Epithelial cell of proximal tubule (primary cell): ENCODE results near the gene CLDN11. TPM values are rescaled to one million over a fixed set of nuclear protein-coding genes. Genes with fewer than 3 reads are reported as not detected.

ENCODE experiments used
- DNase-seq: peaks from one replicate; pipeline ENCODE4 v3.0.0-alpha.2; 2011; ENCODE audit warnings: low read depth
- H3K4me3 ChIP-seq: 2 replicates; pipeline ENCODE4 v1.5.1; 2011; ENCODE audit warnings: low read depth, mild to moderate bottlenecking, low read length
- total RNA-seq: library from RNA; depleted of rRNA; stranded (reverse); fragments of >200 nt; gene quantifications from 2 replicates; pipeline ENCODE4 v1.2.3, GENCODE V29; 2015
- TF ChIP-seq, protein P1 (sequence below): conservative IDR thresholded peaks from 2 replicates; pipeline ENCODE4 v1.5.1; 2012; ENCODE audit warnings: low read depth, mild to moderate bottlenecking, low read length

Gene CLDN11
- total RNA-seq, 1 donor from 2014 or later, result 33.7 TPM

DNA sequence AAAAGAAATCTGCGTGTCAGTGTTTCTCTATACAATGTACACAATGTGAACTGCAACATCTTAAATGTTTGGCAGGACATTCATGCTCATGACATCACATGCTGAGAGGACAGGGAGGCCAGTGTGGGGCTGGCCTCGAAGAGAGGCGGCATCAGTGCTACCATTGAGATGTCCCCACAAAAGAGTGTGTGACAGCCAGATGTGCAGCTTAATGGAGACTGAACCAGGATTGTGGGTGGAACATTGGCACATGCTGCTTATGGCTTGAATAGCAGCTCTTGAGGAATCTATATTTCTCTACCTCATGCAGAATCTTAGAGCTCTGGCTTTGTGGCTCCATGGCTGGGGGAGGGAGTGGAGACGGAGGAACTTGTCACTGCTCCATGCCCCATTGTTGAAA is 18.5 kb downstream of the CLDN11 start:
- DNase-seq, result no peak
- TF ChIP-seq, protein P1, sequence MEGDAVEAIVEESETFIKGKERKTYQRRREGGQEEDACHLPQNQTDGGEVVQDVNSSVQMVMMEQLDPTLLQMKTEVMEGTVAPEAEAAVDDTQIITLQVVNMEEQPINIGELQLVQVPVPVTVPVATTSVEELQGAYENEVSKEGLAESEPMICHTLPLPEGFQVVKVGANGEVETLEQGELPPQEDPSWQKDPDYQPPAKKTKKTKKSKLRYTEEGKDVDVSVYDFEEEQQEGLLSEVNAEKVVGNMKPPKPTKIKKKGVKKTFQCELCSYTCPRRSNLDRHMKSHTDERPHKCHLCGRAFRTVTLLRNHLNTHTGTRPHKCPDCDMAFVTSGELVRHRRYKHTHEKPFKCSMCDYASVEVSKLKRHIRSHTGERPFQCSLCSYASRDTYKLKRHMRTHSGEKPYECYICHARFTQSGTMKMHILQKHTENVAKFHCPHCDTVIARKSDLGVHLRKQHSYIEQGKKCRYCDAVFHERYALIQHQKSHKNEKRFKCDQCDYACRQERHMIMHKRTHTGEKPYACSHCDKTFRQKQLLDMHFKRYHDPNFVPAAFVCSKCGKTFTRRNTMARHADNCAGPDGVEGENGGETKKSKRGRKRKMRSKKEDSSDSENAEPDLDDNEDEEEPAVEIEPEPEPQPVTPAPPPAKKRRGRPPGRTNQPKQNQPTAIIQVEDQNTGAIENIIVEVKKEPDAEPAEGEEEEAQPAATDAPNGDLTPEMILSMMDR, result no peak
- no peak overlapping the region for H3K4me3 ChIP-seq

DNA sequence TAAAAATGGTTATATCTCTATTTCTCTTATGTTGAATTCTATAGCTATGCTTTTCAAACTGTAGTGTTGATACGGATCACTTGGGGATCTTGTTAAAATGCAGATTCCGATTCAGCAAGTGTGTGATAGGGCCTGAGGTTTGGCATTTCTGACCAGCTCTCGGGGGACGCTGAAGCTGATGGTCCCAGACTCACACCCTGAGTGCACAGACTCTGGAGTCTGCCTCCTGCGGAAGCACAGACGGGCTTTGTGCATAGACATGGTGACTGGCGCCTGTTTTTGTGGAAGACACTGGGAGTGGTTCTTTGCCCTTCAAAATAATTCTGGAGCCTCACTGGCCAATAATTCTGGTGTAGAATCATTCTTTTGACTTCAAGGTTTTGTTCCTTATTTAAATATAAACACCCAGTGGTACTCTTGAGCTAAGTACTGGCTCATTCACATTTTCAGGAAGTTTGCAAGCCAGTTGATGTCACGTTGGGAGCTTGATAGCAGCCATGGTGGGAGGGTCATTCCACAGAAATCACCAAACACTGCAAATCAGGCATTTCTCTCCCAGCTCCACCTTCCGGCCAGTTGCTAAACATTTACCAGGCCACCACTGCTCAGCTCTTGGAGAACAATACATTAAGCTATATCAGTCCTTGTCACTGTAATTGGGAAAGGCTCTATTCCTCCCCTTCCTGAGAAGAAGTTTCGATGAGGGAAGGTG is 19.2 kb downstream of the CLDN11 start:
- DNase-seq, result no peak
- no peak overlapping the region for H3K4me3 ChIP-seq
- TF ChIP-seq, protein P1, result peak; percentile 17

DNA sequence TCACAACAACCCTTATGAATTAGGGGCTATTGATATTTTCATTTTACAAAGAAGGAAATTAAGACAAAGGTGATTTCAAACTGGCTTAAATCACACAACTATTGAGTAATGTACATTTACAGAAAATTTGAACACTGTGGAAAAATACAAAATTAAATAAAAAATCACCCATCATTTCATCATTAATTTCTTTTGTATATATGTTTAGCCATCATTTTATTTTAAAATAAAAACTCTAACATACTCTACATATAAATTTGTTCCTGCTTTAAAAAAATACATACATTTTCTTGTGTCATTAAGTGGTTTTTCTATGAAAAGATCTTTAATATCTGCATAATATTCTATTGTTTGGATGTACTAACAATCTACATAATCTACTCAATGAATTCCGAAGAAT is 20.2 kb downstream of the CLDN11 start:
- H3K4me3 ChIP-seq, result no peak overlapping the region
- TF ChIP-seq, protein P1, result no peak
- DNase-seq, result no peak

DNA sequence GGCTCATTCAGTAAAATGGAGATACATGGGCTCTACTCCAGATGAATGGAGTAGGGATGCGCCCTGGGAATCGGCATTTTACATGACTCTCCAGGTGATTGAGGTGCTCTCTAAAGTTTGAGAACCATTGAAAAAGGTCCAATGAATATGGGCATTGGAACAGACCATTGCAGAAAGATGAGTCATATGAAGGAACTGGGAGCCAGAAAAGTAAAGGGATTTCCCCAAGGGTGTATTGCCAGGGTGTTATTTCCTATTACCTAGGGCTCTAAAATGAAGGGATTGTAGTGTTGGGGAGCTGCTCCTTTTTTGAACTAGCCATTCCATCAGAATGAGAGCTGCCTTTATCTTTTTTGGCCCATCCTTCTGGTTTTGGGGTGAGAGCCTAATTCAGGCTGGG is 21.7 kb downstream of the CLDN11 start:
- TF ChIP-seq, protein P1, result no peak
- no peak overlapping the region for H3K4me3 ChIP-seq
- DNase-seq, result peak; percentile 31

DNA sequence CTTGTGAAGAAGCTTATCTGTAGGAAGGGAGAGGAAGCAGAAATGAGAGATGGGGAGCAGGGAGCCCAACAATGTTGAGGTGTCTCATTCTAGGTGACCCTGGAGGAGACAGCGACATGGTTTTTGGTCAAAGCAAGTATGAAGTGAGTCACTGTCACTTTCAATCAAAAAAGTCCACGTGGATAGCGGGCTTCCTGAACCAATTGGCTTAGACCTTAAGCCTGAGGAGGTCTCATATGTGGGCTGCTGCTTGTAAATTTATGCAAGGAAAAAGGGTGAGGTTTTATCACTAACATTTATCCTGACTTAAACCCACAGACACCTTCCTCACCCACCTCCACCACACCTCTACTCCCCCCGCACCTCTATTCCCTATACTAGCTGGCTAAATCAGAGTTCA is 22.7 kb downstream of the CLDN11 start:
- no peak overlapping the region for H3K4me3 ChIP-seq
- DNase-seq, result no peak
- TF ChIP-seq, protein P1, result no peak

DNA sequence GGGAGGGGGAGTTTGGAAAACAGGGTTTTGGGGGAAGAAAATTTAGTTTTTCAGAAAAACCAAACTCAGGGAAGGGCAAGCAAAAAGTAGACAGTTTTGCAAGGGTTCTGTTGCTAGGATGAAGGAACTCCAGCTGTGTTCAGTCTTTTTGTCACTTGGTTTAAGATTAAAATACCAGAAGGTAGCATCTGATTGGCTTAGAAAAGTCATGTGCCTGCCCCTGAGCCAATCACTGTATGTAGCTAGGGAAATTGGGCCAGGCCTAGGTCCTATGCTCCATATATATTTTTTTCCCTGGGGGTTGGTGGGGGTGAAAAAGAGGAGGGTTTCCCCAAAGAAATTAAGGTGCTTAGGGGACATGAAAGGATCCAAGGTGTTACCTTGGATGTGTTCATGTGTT is 24.3 kb downstream of the CLDN11 start:
- TF ChIP-seq, protein P1, result no peak
- H3K4me3 ChIP-seq, result no peak overlapping the region
- no peak for DNase-seq

DNA sequence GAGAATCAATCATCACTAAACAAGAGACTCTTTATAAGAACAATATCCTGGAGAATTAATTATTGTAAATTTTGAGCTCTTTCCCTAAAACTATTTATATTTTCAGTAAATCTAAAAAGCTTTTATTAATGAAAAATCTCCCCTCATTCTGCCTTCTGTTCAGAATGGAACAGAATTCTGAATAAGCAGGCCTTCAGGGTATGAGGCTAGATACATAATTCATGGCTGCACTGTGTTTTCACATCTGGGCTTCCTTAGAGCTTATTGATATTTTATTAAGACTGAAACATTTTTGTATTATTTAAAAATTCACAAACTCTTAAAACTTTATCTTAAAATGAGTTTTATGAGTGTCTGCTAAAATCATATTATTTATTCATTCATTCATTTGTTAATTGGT is 24.8 kb downstream of the CLDN11 start:
- TF ChIP-seq, protein P1, result no peak
- no peak for DNase-seq
- no peak overlapping the region for H3K4me3 ChIP-seq
